Mesodermal cell (in vitro differentiated cells): ENCODE measurements around the gene PIAS2.
"Not testable (repeated sequence)": the region's sequence is repeated elsewhere in the genome, so short reads cannot be mapped to it uniquely, and the experiment has no call there.

Source experiments
- H3K27ac ChIP-seq: 2 replicates; pipeline ENCODE4 v1.7.0; 2013; ENCODE audit warnings: mild to moderate bottlenecking, low read depth, low read length, moderate library complexity; ENCODE audit not compliant: severe bottlenecking
- H3K36me3 ChIP-seq: 2 replicates; pipeline ENCODE4 v1.7.1; 2013; ENCODE audit warnings: mild to moderate bottlenecking, low read length, moderate library complexity; ENCODE audit not compliant: control insufficient read depth, insufficient read depth
- H3K4me1 ChIP-seq: one replicate; pipeline ENCODE4 v1.7.1; 2013; ENCODE audit warnings: mild to moderate bottlenecking, low read length; ENCODE audit not compliant: insufficient read depth, control insufficient read depth, poor library complexity, severe bottlenecking
- H3K4me3 ChIP-seq: 2 replicates; pipeline ENCODE4 v1.7.0; 2013; ENCODE audit warnings: low read length, control low read depth, mild to moderate bottlenecking; ENCODE audit not compliant: insufficient read depth, poor library complexity, severe bottlenecking; ENCODE audit errors: extremely low read depth
- H3K9me3 ChIP-seq: 2 replicates; pipeline ENCODE4 v1.7.1; 2013; ENCODE audit warnings: mild to moderate bottlenecking, low read length, moderate library complexity; ENCODE audit not compliant: control insufficient read depth
- WGBS, 2 experiments: methylation state at CpG; one replicate each; pipeline ENCODE4 v1.1.5; 2013; ENCODE audit warnings: missing lambda C conversion rate in 2 of 2; ENCODE audit not compliant: insufficient coverage in 2 of 2; 5-methylcytosine and 5-hydroxymethylcytosine counted together

PIAS2 gene

GRCh38 chr18:46809145-46809544 lies 108.2 kb downstream of the PIAS2 start:
- no peak overlapping the region for H3K4me3 ChIP-seq
- no peaks in the 10 kb centered on the region for H3K9me3 ChIP-seq
- WGBS, 2 experiments = 92 to 98% methylated on average over 4 to 5 of the region's 5 CpGs

GRCh38 chr18:46795945-46796344 lies 121.4 kb downstream of the PIAS2 start:
- not testable (repeated sequence) for H3K9me3 ChIP-seq, H3K27ac ChIP-seq, H3K4me3 ChIP-seq, H3K4me1 ChIP-seq, H3K36me3 ChIP-seq
- WGBS, 2 experiments = 100% methylated on average over 2 of the region's 6 CpGs; no CpG with 5 or more reads in 1 of the 2 experiments

More at GRCh38 chr18:46809145-46809544, 108.2 kb downstream of the PIAS2 start:
- Histone ChIP-seq H3K27ac (no peak overlapping the region), H3K4me1 (no peaks in the 10 kb centered on the region), H3K36me3 (no peaks in the 10 kb centered on the region)

- WGBS, 2 experiments = 71 to 89% methylated on average over 1 of the region's 1 CpG
- no peak overlapping the region for H3K27ac ChIP-seq
- no peak overlapping the region for H3K4me3 ChIP-seq
- no peaks in the 10 kb centered on the region for H3K4me1 ChIP-seq
- H3K9me3 ChIP-seq = no peaks in the 10 kb centered on the region
- no peaks in the 10 kb centered on the region for H3K36me3 ChIP-seq
Observed at GRCh38 chr18:46794607-46795006, 122.7 kb downstream of the PIAS2 start.

DNA sequence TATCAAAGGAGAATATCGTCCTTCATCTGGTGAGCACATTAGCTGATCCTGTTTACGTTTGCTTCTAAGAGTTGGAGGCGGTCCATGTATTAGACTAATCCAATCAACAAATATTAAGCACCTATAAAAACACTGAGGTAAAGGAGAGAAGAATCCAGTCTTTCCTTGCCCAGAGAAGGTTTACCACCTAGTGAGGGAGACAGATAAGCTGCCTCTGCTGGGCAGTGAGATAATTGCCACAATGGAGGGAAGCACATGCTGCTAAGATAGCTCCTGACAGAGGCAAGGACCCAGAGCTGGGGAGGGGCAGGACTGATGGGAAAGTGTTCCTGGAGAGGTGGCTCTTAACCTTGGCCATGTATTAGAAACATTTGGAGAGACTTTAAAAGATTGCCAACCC lies 123.7 kb downstream of the PIAS2 start:
- Histone ChIP-seq H3K27ac (no peak overlapping the region), H3K9me3 (no peaks in the 10 kb centered on the region), H3K4me3 (no peak overlapping the region), H3K36me3 (no peaks in the 10 kb centered on the region), H3K4me1 (no peaks in the 10 kb centered on the region)
- 100% methylated on average over 1 of the region's 3 CpGs; no CpG with 5 or more reads in 1 of the 2 experiments for WGBS, 2 experiments

- Histone ChIP-seq H3K36me3 (no peaks in the 10 kb centered on the region), H3K4me1 (no peaks in the 10 kb centered on the region)
Observed at GRCh38 chr18:46789088-46789487, 128.2 kb downstream of the PIAS2 start.

GRCh38 chr18:46787674-46788073 lies 129.6 kb downstream of the PIAS2 start:
- H3K9me3 ChIP-seq = no peaks in the 10 kb centered on the region
- H3K4me3 ChIP-seq = no peak overlapping the region
- WGBS, 2 experiments = 75 to 84% methylated on average over 3 of the region's 3 CpGs
- H3K36me3 ChIP-seq = no peaks in the 10 kb centered on the region
- H3K4me1 ChIP-seq = no peaks in the 10 kb centered on the region
- H3K27ac ChIP-seq = no peak overlapping the region

More at GRCh38 chr18:46789088-46789487, 128.2 kb downstream of the PIAS2 start:
- no peak overlapping the region for H3K27ac ChIP-seq
- 91 to 98% methylated on average over 4 of the region's 4 CpGs for WGBS, 2 experiments
- no peaks in the 10 kb centered on the region for H3K9me3 ChIP-seq
- H3K4me3 ChIP-seq = no peak overlapping the region

GRCh38 chr18:46772357-46772756 lies 144.9 kb downstream of the PIAS2 start:
- Histone ChIP-seq H3K36me3 (no peaks in the 10 kb centered on the region), H3K4me1 (no peaks in the 10 kb centered on the region), H3K9me3 (no peaks in the 10 kb centered on the region), H3K27ac (no peak overlapping the region), H3K4me3 (no peak overlapping the region)
- 70 to 86% methylated on average over 2 to 3 of the region's 5 CpGs for WGBS, 2 experiments

DNA sequence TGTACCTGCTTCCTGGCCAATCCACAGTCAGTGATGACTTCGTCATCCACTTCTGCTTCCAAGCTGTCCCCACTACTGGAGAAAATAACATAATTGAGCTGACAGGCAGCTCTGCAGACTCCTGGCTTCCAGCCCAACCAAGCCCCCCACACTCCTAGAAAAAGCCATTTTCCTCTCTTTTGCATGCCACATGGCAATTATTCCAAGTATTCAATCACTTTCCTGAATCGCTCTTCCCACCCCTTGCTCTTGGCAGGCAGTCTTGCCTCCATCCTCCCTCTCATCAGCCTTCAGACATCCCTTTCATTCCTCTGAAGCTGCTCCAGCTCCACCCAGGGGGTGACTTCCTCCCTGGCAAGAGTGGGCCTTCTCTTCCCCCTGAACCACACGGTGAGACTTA lies 146.2 kb downstream of the PIAS2 start:
- 74 to 79% methylated on average over 2 to 3 of the region's 3 CpGs for WGBS, 2 experiments
- no peak overlapping the region for H3K4me3 ChIP-seq

GRCh38 chr18:46770708-46771107 lies 146.6 kb downstream of the PIAS2 start:
- no peak overlapping the region for H3K4me3 ChIP-seq
- 86% methylated on average over 1 of the region's 2 CpGs; no CpG with 5 or more reads in 1 of the 2 experiments for WGBS, 2 experiments
- no peaks in the 10 kb centered on the region for H3K4me1 ChIP-seq
- H3K27ac ChIP-seq = no peak overlapping the region
- no peaks in the 10 kb centered on the region for H3K36me3 ChIP-seq
- no peaks in the 10 kb centered on the region for H3K9me3 ChIP-seq

More for the DNA sequence above, 146.2 kb downstream of the PIAS2 start:
- no peaks in the 10 kb centered on the region for H3K36me3 ChIP-seq
- no peaks in the 10 kb centered on the region for H3K9me3 ChIP-seq
- H3K27ac ChIP-seq = no peak overlapping the region
- H3K4me1 ChIP-seq = no peaks in the 10 kb centered on the region

GRCh38 chr18:46768166-46768921 lies 149.0 kb downstream of the PIAS2 start:
- no peaks in the 10 kb centered on the region for H3K4me1 ChIP-seq
- H3K4me3 ChIP-seq = no peak overlapping the region
- H3K9me3 ChIP-seq = no peaks in the 10 kb centered on the region
- no peaks in the 10 kb centered on the region for H3K36me3 ChIP-seq
- 74 to 77% methylated on average over 8 of the region's 9 CpGs for WGBS, 2 experiments
- H3K27ac ChIP-seq = no peak overlapping the region

DNA sequence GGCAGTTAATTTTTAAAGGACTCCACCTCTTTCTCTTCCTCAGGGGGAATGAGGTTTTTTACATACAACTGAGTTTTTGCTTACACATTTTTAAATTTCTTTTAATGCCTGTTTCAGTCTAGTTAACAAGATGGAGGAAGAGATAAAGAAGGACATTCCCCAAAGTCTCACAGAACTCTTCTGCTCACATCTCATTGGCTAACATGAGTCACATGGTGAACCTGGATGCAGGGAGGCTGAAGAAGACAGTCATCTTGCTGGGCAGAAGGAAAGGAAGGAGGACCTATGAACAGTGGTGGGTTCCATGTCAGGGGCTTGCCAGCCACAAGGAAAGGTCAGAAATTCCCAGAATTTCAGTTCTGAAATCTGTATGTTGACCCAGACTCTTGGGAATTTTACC lies 150.1 kb downstream of the PIAS2 start:
- Histone ChIP-seq H3K4me1 (no peaks in the 10 kb centered on the region), H3K27ac (no peak overlapping the region), H3K4me3 (no peak overlapping the region), H3K9me3 (no peaks in the 10 kb centered on the region), H3K36me3 (no peaks in the 10 kb centered on the region)
